GM12892 (cell line): Measurements from ENCODE around the gene C3orf49.

Source experiments
- DNase-seq: peaks from one replicate; pipeline ENCODE4 v3.0.0; 2011; ENCODE audit not compliant: insufficient read length
- FAIRE-seq: peaks from 2 replicates; lab custom pipeline; 2011; peaks lifted over from hg19 to GRCh38; lab: Jason Lieb, UNC
- POLR2A ChIP-seq: IDR thresholded peaks from 2 replicates; pipeline ENCODE4 v1.6.1; 2011; ENCODE audit warnings: low read depth, low read length, control low read depth
- POLR2AphosphoS5 ChIP-seq: IDR thresholded peaks from 2 replicates; pipeline ENCODE4 v1.6.1; 2011; ENCODE audit warnings: low read depth, low read length, control low read depth
- TAF1 ChIP-seq: IDR thresholded peaks from 2 replicates; pipeline ENCODE4 v1.6.1; 2011; ENCODE audit warnings: low read depth, mild to moderate bottlenecking, control low read depth, low read length, borderline replicate concordance

Gene C3orf49

GRCh38 chr3:63853106-63853505, 34.0 kb downstream of the C3orf49 start:
- FAIRE-seq, result no peak
- TF ChIP-seq POLR2A, result no peak
- TF ChIP-seq TAF1, result no peak
- TF ChIP-seq POLR2AphosphoS5, result no peak
- DNase-seq, result no peak

GRCh38 chr3:63855333-63855940, 36.3 kb downstream of the C3orf49 start:
- no peak for TF ChIP-seq TAF1
- TF ChIP-seq POLR2AphosphoS5, result no peak
- TF ChIP-seq POLR2A, result no peak
- FAIRE-seq, result peak; percentile 84
- no peak for DNase-seq

DNA sequence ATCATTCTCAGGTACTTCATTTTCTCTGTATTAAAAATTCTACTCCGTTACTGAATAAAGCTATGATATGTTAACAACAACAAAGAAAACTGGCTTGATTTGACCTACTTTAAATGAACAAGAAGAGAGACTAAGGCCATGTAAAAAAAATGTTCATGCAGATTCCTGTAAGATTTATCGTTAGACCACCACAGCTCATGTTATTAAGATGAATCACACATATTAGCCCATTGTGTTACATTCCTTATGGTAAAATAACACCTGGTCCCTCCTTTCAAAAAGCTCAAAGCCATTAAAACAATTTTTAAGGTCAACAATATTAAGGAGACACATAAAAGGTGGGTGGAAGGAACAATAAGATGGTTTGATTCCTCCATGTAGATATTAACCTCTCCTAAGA, 38.2 kb downstream of the C3orf49 start:
- FAIRE-seq, result no peak
- no peak for DNase-seq
- TF ChIP-seq POLR2A (no peak), TAF1 (no peak), POLR2AphosphoS5 (no peak)

- FAIRE-seq (no peak), DNase-seq (no peak)
- TF ChIP-seq POLR2AphosphoS5 (no peak), TAF1 (no peak), POLR2A (no peak)
Observed at GRCh38 chr3:63860776-63861175, 41.7 kb downstream of the C3orf49 start.

DNA sequence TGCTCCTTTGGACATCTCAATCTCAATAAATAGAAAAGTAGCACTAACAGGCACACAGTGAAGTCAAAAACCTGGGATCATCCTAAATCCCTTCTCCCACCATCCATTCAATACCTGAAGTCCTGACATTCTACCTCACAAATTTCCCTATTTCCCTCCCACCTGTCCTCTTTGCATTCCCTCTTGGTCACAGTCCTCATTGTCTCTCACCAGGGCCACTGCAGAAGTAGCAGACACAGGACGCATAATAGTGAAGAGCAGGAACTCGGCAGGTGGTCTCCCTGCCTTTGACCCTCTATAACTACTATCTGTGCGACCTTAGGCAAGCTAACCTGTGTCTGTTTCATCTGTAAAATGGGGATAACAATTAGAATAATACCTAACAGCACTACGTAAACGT, 42.2 kb downstream of the C3orf49 start:
- no peak for FAIRE-seq
- no peak for DNase-seq
- TF ChIP-seq TAF1, result no peak
- peak; percentile 36; the same call in 1 of the 2 replicates for TF ChIP-seq POLR2AphosphoS5
- TF ChIP-seq POLR2A, result no peak

GRCh38 chr3:63862804-63863149, 43.7 kb downstream of the C3orf49 start:
- DNase-seq, result no peak
- TF ChIP-seq TAF1 (no peak), POLR2A (no peak)
- FAIRE-seq, result peak; percentile 84

- FAIRE-seq, result no peak
- peak; percentile 52; the same call in 1 of the 2 replicates for TF ChIP-seq POLR2A
- TF ChIP-seq POLR2AphosphoS5, result no peak
- DNase-seq, result peak; percentile 51
Observed at GRCh38 chr3:63863150-63864007, 44.3 kb downstream of the C3orf49 start, which contains the start of the genes ATXN7 and THOC7. Gene ATXN7, plus strand, starts transcription at chr3:63863867. Its CDS starts 48,732 bp downstream, at chr3:63912599. Gene THOC7, minus strand, starts transcription at chr3:63863805. Its CDS starts 15 bp downstream, at chr3:63863790.

DNA sequence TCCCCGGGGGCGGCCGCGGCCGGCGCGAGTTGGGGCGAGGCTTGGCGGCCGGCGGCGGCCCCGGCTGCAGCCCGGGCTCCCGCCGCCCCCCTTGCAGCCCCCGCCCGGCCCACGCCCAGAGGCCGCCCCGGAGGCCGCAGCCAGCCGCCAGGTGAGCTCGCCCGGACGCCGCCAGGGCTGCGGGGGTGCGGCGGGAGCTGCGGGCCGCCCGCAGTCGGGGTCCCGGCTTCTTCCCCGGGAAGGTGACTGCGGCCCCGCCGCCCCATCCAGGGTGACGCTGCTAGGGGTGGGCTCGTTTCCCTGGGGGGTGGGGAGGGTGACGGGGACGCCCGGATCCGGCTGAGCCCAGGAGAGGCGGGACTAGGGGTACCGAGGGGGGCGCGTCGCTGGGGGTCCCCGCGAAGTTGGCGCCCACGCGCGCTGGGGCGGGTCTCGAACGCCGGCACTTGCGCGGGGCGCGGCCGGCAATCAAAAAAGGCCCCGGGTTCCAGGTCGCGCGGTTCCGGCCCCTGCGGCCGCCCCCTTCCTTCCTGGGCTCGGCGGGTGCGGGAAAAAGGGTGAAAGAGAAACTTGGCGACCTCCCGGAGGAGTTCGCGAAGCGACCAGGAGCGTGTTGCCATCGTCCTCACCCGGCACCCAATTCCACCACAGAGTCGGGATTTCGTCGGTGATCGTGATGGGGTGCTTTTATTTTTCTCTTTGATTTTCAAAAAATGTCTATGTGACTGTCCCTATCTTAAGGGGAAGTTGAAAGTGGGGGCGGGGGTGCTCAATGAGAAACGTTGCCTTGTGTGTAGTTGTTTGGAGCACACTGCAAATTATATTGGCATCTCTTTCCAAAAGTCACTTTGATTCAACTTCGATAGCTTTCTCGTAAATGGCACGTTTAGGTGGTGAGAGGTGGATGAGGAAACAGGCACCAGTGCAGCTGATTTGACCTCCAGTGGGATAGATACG, 45.2 kb downstream of the C3orf49 start:
- TF ChIP-seq POLR2AphosphoS5 (no peak), POLR2A (peak; percentile 8; the same call in 1 of the 2 replicates), TAF1 (no peak)
- FAIRE-seq (peak; percentile 89), DNase-seq (peak; percentile 55)

GRCh38 chr3:63864965-63865327, 45.8 kb downstream of the C3orf49 start:
- TF ChIP-seq POLR2AphosphoS5 (no peak), POLR2A (no peak)
- no peak for FAIRE-seq
- no peak for DNase-seq

DNA sequence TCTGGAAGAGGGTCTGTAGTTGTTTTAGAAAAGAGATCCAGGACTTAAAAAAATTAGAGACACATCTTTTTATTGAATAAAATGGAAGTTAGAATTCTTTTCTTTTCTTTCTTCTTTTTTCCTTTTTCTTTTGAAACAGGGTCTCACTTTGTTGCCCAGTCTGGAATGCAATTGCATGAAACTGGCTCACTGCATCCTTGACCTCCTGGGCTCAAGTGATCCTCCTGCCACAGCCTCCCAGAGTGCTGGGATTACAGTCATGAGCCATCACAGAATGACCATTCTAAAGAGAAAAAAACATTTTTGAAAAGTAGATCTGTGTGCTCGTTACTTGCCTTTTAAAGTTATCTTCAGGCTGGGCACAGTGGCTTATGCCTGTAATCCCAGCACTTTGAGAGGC, 48.1 kb downstream of the C3orf49 start:
- DNase-seq, result no peak
- TF ChIP-seq POLR2AphosphoS5 (no peak), TAF1 (no peak), POLR2A (no peak)
- FAIRE-seq, result no peak

- TF ChIP-seq TAF1 (no peak), POLR2A (no peak), POLR2AphosphoS5 (no peak)
- DNase-seq (no peak), FAIRE-seq (no peak)
Observed at GRCh38 chr3:63869940-63870614, 51.0 kb downstream of the C3orf49 start.
